HepG2 (cell line): Measurements from ENCODE around the gene DEDD2. TPM values are rescaled to one million over a fixed set of nuclear protein-coding genes. Genes with fewer than 3 reads are reported as not detected.

Source experiments
- ATAC-seq: fragments of 200-7000 bp; cut with Tn5 transposase; 3 replicates; pipeline ENCODE4 v1.9.1; 2020; ENCODE audit warnings: mild to moderate bottlenecking, moderate library complexity
- BruUV-seq: library from RNA; stranded (reverse); fragments of 400-500 nt; replicated peaks from 2 replicates; lab custom pipeline; 2021; lab: Mats Ljungman, UMichigan
- CTCF ChIA-PET: fragments of 300-600 bp; formaldehyde crosslinking; extraction: SDS; loops from one replicate; lab custom pipeline; 2021; ENCODE audit warnings: low total read pairs, inconsistent platforms, low intra/inter-chr PET ratio; lab: Yijun Ruan, JAX
- POLR2A ChIA-PET: fragments of 350-600 bp; sonication (Branson Sonifier 250); formaldehyde crosslinking; loops from one replicate; lab custom pipeline; 2020; ENCODE audit warnings: antibody characterized with exemption, inconsistent platforms; lab: Yijun Ruan, JAX
- DNase-seq: peaks from one replicate; pipeline ENCODE4 v3.0.0-alpha.2; 2015; ENCODE audit warnings: low spot score
- FAIRE-seq: peaks from 3 replicates; lab custom pipeline; 2011; peaks lifted over from hg19 to GRCh38; lab: Jason Lieb, UNC
- H2AFZ ChIP-seq: one replicate; pipeline ENCODE4 v1.6.1; 2011; ENCODE audit warnings: low read length, inconsistent platforms
- H3K27ac ChIP-seq: fragments of 300-600 bp; 3 replicates; pipeline ENCODE4 v1.8.0; 2011; ENCODE audit warnings: mixed run types, mild to moderate bottlenecking, mixed read lengths, low read length, inconsistent platforms; ENCODE audit not compliant: insufficient read depth; ENCODE audit errors: extremely low read length
- H3K27me3 ChIP-seq, 2 experiments: fragments of 200-600 bp in 1 of 2; 2 replicates in 1 of 2; 3 replicates in 1 of 2; pipeline versions ENCODE4 v1.6.0 to v1.8.0; 2011; ENCODE audit warnings: low read length in 2 of 2, mild to moderate bottlenecking in 2 of 2, moderate library complexity in 2 of 2, inconsistent platforms in 1 of 2; ENCODE audit not compliant: insufficient read depth in 2 of 2, control insufficient read depth in 1 of 2
- H3K36me3 ChIP-seq, 2 experiments: fragments of 200-600 bp in 1 of 2; replicated peaks in 1 of 2; 2 replicates in 1 of 2; 3 replicates in 1 of 2; pipeline versions ENCODE4 v1.5.1 to v1.8.0; 2011; ENCODE audit warnings: low read length in 2 of 2, inconsistent platforms in 1 of 2; ENCODE audit not compliant: insufficient read depth in 2 of 2, control insufficient read depth in 1 of 2
- H3K4me1 ChIP-seq: 2 replicates; pipeline ENCODE4 v1.5.1; 2012; ENCODE audit warnings: low read length, inconsistent platforms; ENCODE audit not compliant: insufficient read depth
- H3K4me2 ChIP-seq: 2 replicates; pipeline ENCODE4 v1.6.0; 2011; ENCODE audit warnings: low read depth, low read length, inconsistent platforms
- H3K4me3 ChIP-seq, 3 experiments: fragments of 200-600 bp in 1 of 3; sonication (generic), shearing (Covaris generic) in 1 of 3; replicated peaks in 1 of 3; 2 replicates each; pipeline ENCODE4 v1.5.1; 2011 to 2016; ENCODE audit warnings: low read length in 3 of 3, inconsistent platforms in 2 of 3, low read depth in 2 of 3, mild to moderate bottlenecking in 2 of 3, control low read depth in 1 of 3, mixed read lengths in 1 of 3; ENCODE audit not compliant: insufficient read depth in 1 of 3
- H3K79me2 ChIP-seq: one replicate; pipeline ENCODE4 v1.6.1; 2011; ENCODE audit warnings: low read length, inconsistent platforms; ENCODE audit not compliant: insufficient read depth
- H3K9ac ChIP-seq: 2 replicates; pipeline ENCODE4 v1.6.0; 2011; ENCODE audit warnings: mild to moderate bottlenecking, low read depth, low read length, inconsistent platforms; ENCODE audit not compliant: insufficient read depth
- H3K9me3 ChIP-seq: 2 replicates; pipeline ENCODE4 v1.5.1; 2012; ENCODE audit warnings: mild to moderate bottlenecking, low read length
- H4K20me1 ChIP-seq: 2 replicates; pipeline ENCODE4 v1.6.0; 2011; ENCODE audit warnings: inconsistent platforms, mild to moderate bottlenecking, low read length, moderate library complexity; ENCODE audit not compliant: insufficient read depth
- E2F1 ChIP-seq: sonication (generic); formaldehyde crosslinking; IDR thresholded peaks from 2 replicates; pipeline ENCODE4 v1.5.0; 2020; ENCODE audit warnings: missing genetic modification reagents
- MNT ChIP-seq: fragments of 450-650 bp; IDR thresholded peaks from 2 replicates; pipeline ENCODE4 v1.6.1; 2016
- RFX1 ChIP-seq: fragments of 450-650 bp; IDR thresholded peaks from 2 replicates; pipeline ENCODE4 v1.6.1; 2017
- ZBTB10 ChIP-seq: sonication (generic); formaldehyde crosslinking; IDR thresholded peaks from 2 replicates; pipeline ENCODE4 v1.4.0; 2020; ENCODE audit warnings: missing genetic modification reagents, borderline replicate concordance
- ZBTB2 ChIP-seq: sonication (generic); formaldehyde crosslinking; IDR thresholded peaks from 2 replicates; pipeline ENCODE4 v1.8.0; 2022; ENCODE audit warnings: low read depth, missing genetic modification reagents
- ZFP82 ChIP-seq: sonication (generic); formaldehyde crosslinking; IDR thresholded peaks from 2 replicates; pipeline ENCODE4 v1.5.1; 2020; ENCODE audit warnings: mild to moderate bottlenecking, missing genetic modification reagents, borderline replicate concordance
- ZNF234 ChIP-seq: sonication (generic); formaldehyde crosslinking; conservative IDR thresholded peaks from 2 replicates; pipeline ENCODE4 v1.5.1; 2020; ENCODE audit warnings: mild to moderate bottlenecking, missing genetic modification reagents
- ZNF33B ChIP-seq: sonication (generic); formaldehyde crosslinking; IDR thresholded peaks from 2 replicates; pipeline ENCODE4 v1.5.1; 2020; ENCODE audit warnings: mild to moderate bottlenecking, missing genetic modification reagents
- ZNF354B ChIP-seq: sonication (generic); formaldehyde crosslinking; IDR thresholded peaks from 2 replicates; pipeline ENCODE4 v1.8.0; 2022; ENCODE audit warnings: mild to moderate bottlenecking, missing genetic modification reagents
- ZNF513 ChIP-seq: sonication (generic); formaldehyde crosslinking; conservative IDR thresholded peaks from 2 replicates; pipeline ENCODE4 v1.5.0; 2020; ENCODE audit warnings: missing genetic modification reagents
- ZNF629 ChIP-seq: sonication (generic); formaldehyde crosslinking; conservative IDR thresholded peaks from 2 replicates; pipeline ENCODE4 v1.5.0; 2020; ENCODE audit warnings: missing genetic modification reagents
- ZNF7 ChIP-seq: IDR thresholded peaks from 2 replicates; pipeline ENCODE4 v1.6.1; 2016; ENCODE audit warnings: missing biosample characterization, missing genetic modification reagents
- ZNF792 ChIP-seq: IDR thresholded peaks from 2 replicates; pipeline ENCODE4 v1.6.1; 2016
- WGBS: methylation state at CpG from one replicate; pipeline ENCODE4 v1.1.6; 2017; ENCODE audit warnings: low lambda C conversion rate; 5-methylcytosine and 5-hydroxymethylcytosine counted together
- in situ Hi-C: cut with HindIII; loops from 2 replicates; pipeline ENCODE4 v1.10.0; 2017; ENCODE audit warnings: low pct_unique_long_range_greater_than_20kb; ENCODE audit not compliant: extremely low pct_ligation_motif_present
- intact Hi-C: fragments of 100-400 bp; cut with micrococcal nuclease; formaldehyde crosslinking; loops from one replicate; pipeline ENCODE4 v1.10.0; 2022; ENCODE audit not compliant: unreplicated experiment
- polyA plus RNA-seq, 8 experiments: library from polyadenylated mRNA; depleted of rRNA in 3 of 8; stranded (reverse) in 7 of 8; unstranded in 1 of 8; fragments of >200 nt; fragmentation: Illumina TruSeq in 4 of 8; extraction: Trizol in 4 of 8; gene quantifications; 2 replicates each; pipeline versions ENCODE4 v1.2.1 to v1.2.3, GENCODE V29; 2011 to 2016; ENCODE audit warnings: low read depth in 4 of 8, missing spikeins in 1 of 8, mixed read lengths in 1 of 8; ENCODE audit not compliant: insufficient read depth in 1 of 8
- total RNA-seq, 5 experiments: library from RNA; depleted of rRNA; stranded (reverse); fragments of >200 nt; fragmentation: Illumina TruSeq; extraction: Trizol; gene quantifications; 2 replicates each; pipeline ENCODE4 v1.2.3, GENCODE V29; 2016; ENCODE audit warnings: low read depth in 1 of 5
- TF ChIP-seq, protein P1 (sequence below): IDR thresholded peaks from 2 replicates; pipeline ENCODE4 v1.6.1; 2016

The DEDD2 gene
- total and polyA plus RNA-seq, 2 of the 13 experiments (the other 11 are each of a cell fraction or from before 2014, with no cell fraction given) = 19.2 to 24.7 TPM

DNA sequence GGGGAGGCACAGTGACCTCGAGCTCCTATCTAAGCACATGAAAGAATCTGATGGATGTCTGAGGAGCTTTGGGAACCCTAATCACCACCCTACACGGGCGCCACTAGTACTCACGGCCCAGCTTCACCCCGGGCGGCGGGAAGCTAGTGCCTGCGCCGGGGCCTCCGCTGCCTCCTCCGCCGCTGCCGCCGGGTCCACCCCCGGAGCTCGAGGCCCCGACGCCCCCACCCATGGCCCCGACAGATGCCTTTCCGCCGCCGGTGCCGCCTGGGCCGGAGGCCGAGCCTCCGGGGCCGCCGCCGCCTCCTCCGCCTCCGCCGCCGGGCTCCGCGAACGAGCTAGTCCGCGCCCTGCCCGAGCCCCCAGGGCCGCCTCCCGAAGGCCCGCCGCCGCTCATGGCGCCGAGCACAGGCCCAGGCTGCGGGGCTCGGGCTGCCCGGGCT is 24.6 kb upstream of the DEDD2 start (continued):
- TF ChIP-seq ZFP82 (CRISPR knock-in tag) = 0 out of 2 replicates have a peak, but pooled peaks have one; percentile 13
- TF ChIP-seq ZNF7 (CRISPR knock-in tag) = no peak
- 0 out of 2 replicates have a peak, but pooled peaks have one; percentile 6 for TF ChIP-seq ZNF33B (CRISPR knock-in tag)

- WGBS = 98% methylated on average over 3 of the region's 3 CpGs
- ChIA-PET POLR2A (interaction anchor here (2.9 to 3.2 kb wide), 2 partner anchors 12 to 24 kb away, joined by 13 to 19 read pairs; partner anchors contain the start of gene DEDD2), CTCF (no interaction called here)
- ATAC-seq = no peak
- Histone ChIP-seq H3K4me2 (peak overlapping the region; percentile 75), H3K9me3 (no peaks in the 10 kb centered on the region), H2AFZ (no peak overlapping the region), H3K79me2 (peaks cover 20% of the 10 kb centered on the region), H3K9ac (peak overlapping the region; percentile 97), H3K27me3 (no peaks in the 10 kb centered on the region; a peak in 1 of 5 replicates), H3K27ac (peak overlapping the region; percentile 58), H3K4me3 (peak overlapping the region; percentile 79 to 90 (median 81)), H4K20me1 (peaks cover 5% of the 10 kb centered on the region; the same call in 1 of the 2 replicates), H3K36me3 (peaks cover 3 to 25% of the 10 kb centered on the region in 2 experiments; a peak in 4 of 5 replicates), H3K4me1 (peaks cover 35% of the 10 kb centered on the region)
- no TSS peak for BruUV-seq
- FAIRE-seq = no peak
- DNase-seq = no peak
- in situ Hi-C loops = no loop called here
- intact Hi-C loops = no loop called here
- no peak for TF ChIP-seq ZNF792 (CRISPR knock-in tag)
- no peak for TF ChIP-seq ZNF513 (CRISPR knock-in tag)
- TF ChIP-seq E2F1 (CRISPR knock-in tag) = no peak
- TF ChIP-seq ZNF354B (CRISPR knock-in tag) = no peak
- TF ChIP-seq, protein P1, sequence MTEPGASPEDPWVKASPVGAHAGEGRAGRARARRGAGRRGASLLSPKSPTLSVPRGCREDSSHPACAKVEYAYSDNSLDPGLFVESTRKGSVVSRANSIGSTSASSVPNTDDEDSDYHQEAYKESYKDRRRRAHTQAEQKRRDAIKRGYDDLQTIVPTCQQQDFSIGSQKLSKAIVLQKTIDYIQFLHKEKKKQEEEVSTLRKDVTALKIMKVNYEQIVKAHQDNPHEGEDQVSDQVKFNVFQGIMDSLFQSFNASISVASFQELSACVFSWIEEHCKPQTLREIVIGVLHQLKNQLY (CRISPR knock-in tag) = no peak
- TF ChIP-seq MNT = no peak
- TF ChIP-seq RFX1 = no peak
- TF ChIP-seq ZBTB10 (CRISPR knock-in tag) = no peak
- no peak for TF ChIP-seq ZNF629 (CRISPR knock-in tag)
- TF ChIP-seq ZNF234 (CRISPR knock-in tag) = no peak
- no peak for TF ChIP-seq ZBTB2 (CRISPR knock-in tag)
Measured at GRCh38 chr19:42241279-42241678, 23.8 kb upstream of the DEDD2 start.
